Measurements from ENCODE around the gene TTC39A. TPM values are rescaled to one million over a fixed set of nuclear protein-coding genes. Genes with fewer than 3 reads are reported as not detected.

Gene TTC39A
- polyA plus RNA-seq, 1 donor (not counting 4 experiments of a cell fraction or from before 2014, with no cell fraction given) = 1.4 TPM

DNA sequence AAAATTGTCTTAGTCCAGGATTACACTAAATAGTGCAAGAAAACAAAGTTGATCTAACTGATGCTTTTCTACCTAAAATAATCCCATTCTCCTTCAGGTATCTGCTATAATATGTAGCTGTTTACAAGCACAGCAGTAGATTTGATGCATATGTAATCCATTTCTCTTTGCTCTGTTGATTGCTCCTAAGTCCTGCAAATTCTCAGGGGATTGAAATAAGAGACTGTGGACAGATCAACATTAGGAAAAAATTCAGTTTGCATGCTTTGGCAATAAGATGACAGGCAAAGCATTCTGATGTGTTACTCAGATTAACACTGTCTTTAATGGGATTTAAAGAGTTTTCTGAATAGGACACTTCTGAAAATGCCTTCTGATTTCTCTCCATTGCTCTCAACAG lies 59.6 kb downstream of the TTC39A start:
- Histone ChIP-seq H2AFZ (ENCODE audit: control insufficient read depth, low read length) (no peak overlapping the region), H3K9me3 (ENCODE audit: control insufficient read depth, low read depth, low read length) (no peaks in the 10 kb centered on the region), H3K27ac (ENCODE audit: control insufficient read depth, insufficient read depth, low read length) (no peak overlapping the region), H3K36me3 (ENCODE audit: control insufficient read depth in 2 of 2, extremely low read depth in 1 of 2, insufficient read depth in 2 of 2, low read length in 2 of 2) (peaks cover 3% of the 10 kb centered on the region in 2 experiments), H3K9ac (ENCODE audit: control insufficient read depth, extremely low read depth, insufficient read depth, low read length) (no peak overlapping the region), H3K9me1 (ENCODE audit: control insufficient read depth, extremely low read depth, insufficient read depth, low read length) (no peaks in the 10 kb centered on the region), H3K27me3 (ENCODE audit: control insufficient read depth, extremely low read depth, insufficient read depth, low read length) (no peaks in the 10 kb centered on the region), H3K4me2 (ENCODE audit: control insufficient read depth, extremely low read depth, insufficient read depth, low read depth, low read length) (no peak overlapping the region), H3K79me2 (ENCODE audit: control insufficient read depth, insufficient read depth, low read length) (peaks cover 30% of the 10 kb centered on the region), H4K20me1 (ENCODE audit: control insufficient read depth, extremely low read depth, insufficient read depth, low read length) (no peaks in the 10 kb centered on the region), H3K4me1 (ENCODE audit: control insufficient read depth, extremely low read depth, insufficient read depth, low read length) (peaks cover 23% of the 10 kb centered on the region), H3K4me3 (ENCODE audit: control insufficient read depth in 2 of 3, extremely low read depth in 1 of 3, insufficient read depth in 2 of 3, low read depth in 1 of 3, low read length in 3 of 3) (no peak overlapping the region)
- dilution Hi-C loops (cut with MboI; ENCODE audit: extremely low pct_ligation_motif_present, low sequenced_read_pairs) = no loop called here
- FAIRE-seq (peak; percentile 26), DNase-seq (ENCODE audit: low read depth, low spot score) (no peak)
- TF ChIP-seq, protein P1, sequence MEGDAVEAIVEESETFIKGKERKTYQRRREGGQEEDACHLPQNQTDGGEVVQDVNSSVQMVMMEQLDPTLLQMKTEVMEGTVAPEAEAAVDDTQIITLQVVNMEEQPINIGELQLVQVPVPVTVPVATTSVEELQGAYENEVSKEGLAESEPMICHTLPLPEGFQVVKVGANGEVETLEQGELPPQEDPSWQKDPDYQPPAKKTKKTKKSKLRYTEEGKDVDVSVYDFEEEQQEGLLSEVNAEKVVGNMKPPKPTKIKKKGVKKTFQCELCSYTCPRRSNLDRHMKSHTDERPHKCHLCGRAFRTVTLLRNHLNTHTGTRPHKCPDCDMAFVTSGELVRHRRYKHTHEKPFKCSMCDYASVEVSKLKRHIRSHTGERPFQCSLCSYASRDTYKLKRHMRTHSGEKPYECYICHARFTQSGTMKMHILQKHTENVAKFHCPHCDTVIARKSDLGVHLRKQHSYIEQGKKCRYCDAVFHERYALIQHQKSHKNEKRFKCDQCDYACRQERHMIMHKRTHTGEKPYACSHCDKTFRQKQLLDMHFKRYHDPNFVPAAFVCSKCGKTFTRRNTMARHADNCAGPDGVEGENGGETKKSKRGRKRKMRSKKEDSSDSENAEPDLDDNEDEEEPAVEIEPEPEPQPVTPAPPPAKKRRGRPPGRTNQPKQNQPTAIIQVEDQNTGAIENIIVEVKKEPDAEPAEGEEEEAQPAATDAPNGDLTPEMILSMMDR (optimal IDR thresholded peaks at IDR 0.05 in 1 of 3, IDR thresholded peaks at IDR 0.05 in 1 of 3, conservative IDR thresholded peaks at IDR 0.05 in 1 of 3; ENCODE audit: extremely low read depth in 1 of 3, insufficient read depth in 2 of 3, low read length in 3 of 3) = no peak
- TF ChIP-seq EZH2 (IDR thresholded peaks at IDR 0.05; ENCODE audit: low read length) = no peak

GRCh38 chr1:51268634-51269033 lies 61.7 kb downstream of the TTC39A start:
- Histone ChIP-seq H3K27ac (ENCODE audit: control insufficient read depth, insufficient read depth, low read length) (peak overlapping the region; percentile 76), H3K79me2 (ENCODE audit: control insufficient read depth, insufficient read depth, low read length) (peaks cover 45% of the 10 kb centered on the region), H3K36me3 (ENCODE audit: control insufficient read depth in 2 of 2, extremely low read depth in 1 of 2, insufficient read depth in 2 of 2, low read length in 2 of 2) (peaks cover 3% of the 10 kb centered on the region in 2 experiments), H3K9ac (ENCODE audit: control insufficient read depth, extremely low read depth, insufficient read depth, low read length) (no peak overlapping the region), H3K9me3 (ENCODE audit: control insufficient read depth, low read depth, low read length) (no peaks in the 10 kb centered on the region), H2AFZ (ENCODE audit: control insufficient read depth, low read length) (no peak overlapping the region), H4K20me1 (ENCODE audit: control insufficient read depth, extremely low read depth, insufficient read depth, low read length) (no peaks in the 10 kb centered on the region), H3K9me1 (ENCODE audit: control insufficient read depth, extremely low read depth, insufficient read depth, low read length) (no peaks in the 10 kb centered on the region), H3K4me2 (ENCODE audit: control insufficient read depth, extremely low read depth, insufficient read depth, low read depth, low read length) (peak overlapping the region; percentile 27), H3K4me3 (ENCODE audit: control insufficient read depth in 2 of 3, extremely low read depth in 1 of 3, insufficient read depth in 2 of 3, low read depth in 1 of 3, low read length in 3 of 3) (peak overlapping the region in 1 of 3 experiments; percentile 8), H3K4me1 (ENCODE audit: control insufficient read depth, extremely low read depth, insufficient read depth, low read length) (peaks cover 39% of the 10 kb centered on the region), H3K27me3 (ENCODE audit: control insufficient read depth, extremely low read depth, insufficient read depth, low read length) (no peaks in the 10 kb centered on the region)
- DNase-seq (ENCODE audit: low read depth, low spot score) = no peak
- dilution Hi-C loops (cut with MboI; ENCODE audit: extremely low pct_ligation_motif_present, low sequenced_read_pairs) = no loop called here
- TF ChIP-seq, protein P1 (optimal IDR thresholded peaks at IDR 0.05 in 1 of 3, IDR thresholded peaks at IDR 0.05 in 1 of 3, conservative IDR thresholded peaks at IDR 0.05 in 1 of 3; ENCODE audit: extremely low read depth in 1 of 3, insufficient read depth in 2 of 3, low read length in 3 of 3) = no peak
- TF ChIP-seq EZH2 (IDR thresholded peaks at IDR 0.05; ENCODE audit: low read length) = no peak
- peak; percentile 48 for FAIRE-seq

Measured in keratinocyte (primary cell).